ENCODE data around the gene SYNGAP1. TPM values are rescaled to one million over a fixed set of nuclear protein-coding genes. Genes with fewer than 3 reads are reported as not detected.

SYNGAP1 gene
- total and polyA plus RNA-seq, 2 donors (not counting 1 experiment from before 2014, with no cell fraction given): 3.6 to 7.3 TPM

GRCh38 chr6:33459226-33459625 is 39.4 kb downstream of the SYNGAP1 start:
- Histone ChIP-seq H3K79me2 (ENCODE audit: control insufficient read depth, insufficient read depth, low read length) (peaks cover 9% of the 10 kb centered on the region), H3K4me1 (ENCODE audit: control insufficient read depth, extremely low read depth, insufficient read depth, low read length) (peaks cover 2% of the 10 kb centered on the region), H3K4me2 (ENCODE audit: extremely low read depth, insufficient read depth, low read length) (no peak overlapping the region), H3K36me3 (ENCODE audit: control insufficient read depth, insufficient read depth, low read length) (peaks cover 6% of the 10 kb centered on the region), H2AFZ (ENCODE audit: low read length) (no peak overlapping the region), H3K27me3 (ENCODE audit: control insufficient read depth, insufficient read depth, low read length) (no peaks in the 10 kb centered on the region), H3K9ac (ENCODE audit: insufficient read depth, low read length) (no peak overlapping the region), H3K9me3 (ENCODE audit: control insufficient read depth, insufficient read depth, low read depth, low read length) (no peaks in the 10 kb centered on the region), H3K27ac (ENCODE audit: insufficient read depth, low read length) (no peak overlapping the region), H4K20me1 (ENCODE audit: control insufficient read depth, extremely low read depth, insufficient read depth, low read length) (no peaks in the 10 kb centered on the region), H3K4me3 (replicated peaks in 1 of 4; ENCODE audit: control extremely low read depth in 1 of 4, insufficient read depth in 1 of 4, low read depth in 3 of 4, low read length in 4 of 4) (no peak overlapping the region)
- TF ChIP-seq EZH2 (IDR thresholded peaks at IDR 0.05; ENCODE audit: low read length, missing control alignments) (no peak), CTCF (conservative IDR thresholded peaks at IDR 0.05 in 1 of 2, IDR thresholded peaks at IDR 0.05 in 1 of 2; ENCODE audit: low read depth in 1 of 2, low read length in 2 of 2) (no peak)
- no peak for DNase-seq (ENCODE audit: low read depth in 2 of 2)

GRCh38 chr6:33466075-33466735 is 46.3 kb downstream of the SYNGAP1 start:
- no peak overlapping the region for H3K4me3 ChIP-seq (replicated peaks in 1 of 4; ENCODE audit: control extremely low read depth in 1 of 4, insufficient read depth in 1 of 4, low read depth in 3 of 4, low read length in 4 of 4)
- H2AFZ ChIP-seq (ENCODE audit: low read length): no peak overlapping the region
- no peak overlapping the region for H3K4me2 ChIP-seq (ENCODE audit: extremely low read depth, insufficient read depth, low read length)
- H4K20me1 ChIP-seq (ENCODE audit: control insufficient read depth, extremely low read depth, insufficient read depth, low read length): no peaks in the 10 kb centered on the region
- H3K4me1 ChIP-seq (ENCODE audit: control insufficient read depth, extremely low read depth, insufficient read depth, low read length): no peaks in the 10 kb centered on the region
- TF ChIP-seq EZH2 (IDR thresholded peaks at IDR 0.05; ENCODE audit: low read length, missing control alignments) (no peak), CTCF (conservative IDR thresholded peaks at IDR 0.05 in 1 of 2, IDR thresholded peaks at IDR 0.05 in 1 of 2; ENCODE audit: low read depth in 1 of 2, low read length in 2 of 2) (no peak)
- H3K27me3 ChIP-seq (ENCODE audit: control insufficient read depth, insufficient read depth, low read length): no peaks in the 10 kb centered on the region
- no peak overlapping the region for H3K27ac ChIP-seq (ENCODE audit: insufficient read depth, low read length)
- H3K79me2 ChIP-seq (ENCODE audit: control insufficient read depth, insufficient read depth, low read length): no peaks in the 10 kb centered on the region
- no peaks in the 10 kb centered on the region for H3K36me3 ChIP-seq (ENCODE audit: control insufficient read depth, insufficient read depth, low read length)
- no peak overlapping the region for H3K9ac ChIP-seq (ENCODE audit: insufficient read depth, low read length)
- no peaks in the 10 kb centered on the region for H3K9me3 ChIP-seq (ENCODE audit: control insufficient read depth, insufficient read depth, low read depth, low read length)
- no peak for DNase-seq (ENCODE audit: low read depth in 2 of 2)

- Histone ChIP-seq H3K36me3 (ENCODE audit: control insufficient read depth, insufficient read depth, low read length) (no peaks in the 10 kb centered on the region), H3K4me1 (ENCODE audit: control insufficient read depth, extremely low read depth, insufficient read depth, low read length) (no peaks in the 10 kb centered on the region), H3K9ac (ENCODE audit: insufficient read depth, low read length) (no peak overlapping the region), H3K79me2 (ENCODE audit: control insufficient read depth, insufficient read depth, low read length) (no peaks in the 10 kb centered on the region), H2AFZ (ENCODE audit: low read length) (no peak overlapping the region), H3K4me2 (ENCODE audit: extremely low read depth, insufficient read depth, low read length) (no peak overlapping the region), H3K9me3 (ENCODE audit: control insufficient read depth, insufficient read depth, low read depth, low read length) (no peaks in the 10 kb centered on the region), H3K27me3 (ENCODE audit: control insufficient read depth, insufficient read depth, low read length) (no peaks in the 10 kb centered on the region), H3K27ac (ENCODE audit: insufficient read depth, low read length) (no peak overlapping the region), H4K20me1 (ENCODE audit: control insufficient read depth, extremely low read depth, insufficient read depth, low read length) (no peaks in the 10 kb centered on the region), H3K4me3 (replicated peaks in 1 of 4; ENCODE audit: control extremely low read depth in 1 of 4, insufficient read depth in 1 of 4, low read depth in 3 of 4, low read length in 4 of 4) (no peak overlapping the region)
- no peak for DNase-seq (ENCODE audit: low read depth in 2 of 2)
- TF ChIP-seq EZH2 (IDR thresholded peaks at IDR 0.05; ENCODE audit: low read length, missing control alignments) (no peak), CTCF (conservative IDR thresholded peaks at IDR 0.05 in 1 of 2, IDR thresholded peaks at IDR 0.05 in 1 of 2; ENCODE audit: low read depth in 1 of 2, low read length in 2 of 2) (no peak)
Measured at GRCh38 chr6:33467091-33467490, 47.2 kb downstream of the SYNGAP1 start.
